Glutamatergic neuron (in vitro differentiated cells): ENCODE data around the gene CYBRD1. TPM values are rescaled to one million over a fixed set of nuclear protein-coding genes. Genes with fewer than 3 reads are reported as not detected.

Experiments
- DNase-seq: peaks from one replicate; pipeline ENCODE4 v3.0.0; 2022
- H3K27ac Mint-ChIP-seq: one replicate; pipeline ENCODE4 v1.8.0; 2020; ENCODE audit warnings: mild to moderate bottlenecking, mixed read lengths, inconsistent platforms; ENCODE audit not compliant: unreplicated experiment
- H3K27me3 Mint-ChIP-seq: one replicate; pipeline ENCODE4 v1.8.0; 2020; ENCODE audit warnings: mild to moderate bottlenecking, moderate library complexity, mixed read lengths, inconsistent platforms; ENCODE audit not compliant: unreplicated experiment
- H3K36me3 Mint-ChIP-seq: one replicate; pipeline ENCODE4 v1.8.0; 2020; ENCODE audit warnings: mild to moderate bottlenecking, mixed read lengths, inconsistent platforms; ENCODE audit not compliant: unreplicated experiment
- H3K4me1 Mint-ChIP-seq: one replicate; pipeline ENCODE4 v1.8.0; 2020; ENCODE audit warnings: mild to moderate bottlenecking, low read depth, mixed read lengths, inconsistent platforms; ENCODE audit not compliant: unreplicated experiment
- H3K4me3 Mint-ChIP-seq: one replicate; pipeline ENCODE4 v1.8.0; 2020; ENCODE audit warnings: mild to moderate bottlenecking, mixed read lengths, inconsistent platforms; ENCODE audit not compliant: unreplicated experiment
- H3K9me3 Mint-ChIP-seq: one replicate; pipeline ENCODE4 v1.8.0; 2020; ENCODE audit warnings: mild to moderate bottlenecking, moderate library complexity, mixed read lengths, inconsistent platforms; ENCODE audit not compliant: unreplicated experiment
- CTCF ChIP-seq: fragments of 200-600 bp; sonication (generic); IDR thresholded peaks from one replicate; pipeline ENCODE4 v1.5.0; 2021; ENCODE audit not compliant: partially characterized antibody, unreplicated experiment
- total RNA-seq: library from RNA; stranded (reverse); fragmentation: NEBNext Ultra II Directional; extraction: Animal tissue kit (Norgen Biotek cat#: 25700); gene quantifications from one replicate; pipeline ENCODE4 v1.2.1, GENCODE V29; 2021; ENCODE audit not compliant: unreplicated experiment

Gene CYBRD1
- total RNA-seq, 1 donor from 2014 or later: 0.54 TPM

GRCh38 chr2:171583566-171583965, 61.3 kb downstream of the CYBRD1 start:
- Mint-ChIP-seq H3K9me3 (peaks cover 1% of the 10 kb centered on the region), H3K27me3 (peaks cover 2% of the 10 kb centered on the region), H3K4me3 (no peak overlapping the region), H3K4me1 (no peaks in the 10 kb centered on the region), H3K27ac (no peak overlapping the region), H3K36me3 (peaks cover 4% of the 10 kb centered on the region)
- TF ChIP-seq CTCF: no peak
- no peak for DNase-seq

- Mint-ChIP-seq H3K4me3 (no peak overlapping the region), H3K27me3 (peaks cover 2% of the 10 kb centered on the region), H3K27ac (no peak overlapping the region), H3K9me3 (peaks cover 1% of the 10 kb centered on the region), H3K36me3 (peaks cover 4% of the 10 kb centered on the region), H3K4me1 (no peaks in the 10 kb centered on the region)
- no peak for TF ChIP-seq CTCF
- DNase-seq: no peak
Measured at GRCh38 chr2:171584001-171584400, 61.7 kb downstream of the CYBRD1 start.

- Mint-ChIP-seq H3K36me3 (no peaks in the 10 kb centered on the region), H3K4me3 (no peak overlapping the region), H3K9me3 (peaks cover 1% of the 10 kb centered on the region), H3K4me1 (no peaks in the 10 kb centered on the region), H3K27ac (no peak overlapping the region), H3K27me3 (peaks cover 2% of the 10 kb centered on the region)
- TF ChIP-seq CTCF: no peak
- no peak for DNase-seq
Measured at GRCh38 chr2:171587132-171587531, 64.9 kb downstream of the CYBRD1 start.

- no peak for TF ChIP-seq CTCF
- DNase-seq: no peak
- H3K27me3 Mint-ChIP-seq: peaks cover 2% of the 10 kb centered on the region
- no peak overlapping the region for H3K27ac Mint-ChIP-seq
- H3K36me3 Mint-ChIP-seq: no peaks in the 10 kb centered on the region
- no peak overlapping the region for H3K4me3 Mint-ChIP-seq
- no peaks in the 10 kb centered on the region for H3K4me1 Mint-ChIP-seq
- H3K9me3 Mint-ChIP-seq: peaks cover 1% of the 10 kb centered on the region
Measured at GRCh38 chr2:171587567-171587966, 65.3 kb downstream of the CYBRD1 start.

- no peaks in the 10 kb centered on the region for H3K36me3 Mint-ChIP-seq
- H3K4me3 Mint-ChIP-seq: no peak overlapping the region
- H3K27ac Mint-ChIP-seq: no peak overlapping the region
- TF ChIP-seq CTCF: no peak
- H3K9me3 Mint-ChIP-seq: peaks cover 1% of the 10 kb centered on the region
- H3K4me1 Mint-ChIP-seq: no peaks in the 10 kb centered on the region
- H3K27me3 Mint-ChIP-seq: peaks cover 2% of the 10 kb centered on the region
- DNase-seq: no peak
Measured at GRCh38 chr2:171590116-171590515, 67.8 kb downstream of the CYBRD1 start.
